Mesendoderm (in vitro differentiated cells): ENCODE measurements around the gene ISG20L2.
A peak's percentile ranks its signal among the peaks of the same experiment; 100 is the strongest.

ENCODE experiments used
- DNase-seq: peaks from one replicate; pipeline ENCODE4 v3.0.0; 2013
- H2AK5ac ChIP-seq: 2 replicates; pipeline ENCODE4 v1.6.1; 2013; ENCODE audit warnings: low read length, inconsistent platforms
- H2BK120ac ChIP-seq: 2 replicates; pipeline ENCODE4 v1.6.1; 2013; ENCODE audit warnings: low read depth, mild to moderate bottlenecking, low read length, moderate library complexity, mixed read lengths
- H2BK15ac ChIP-seq: replicated peaks from 2 replicates; pipeline ENCODE4 v1.6.1; 2013; ENCODE audit warnings: low read depth, mild to moderate bottlenecking, moderate library complexity
- H2BK5ac ChIP-seq: 2 replicates; pipeline ENCODE4 v1.6.1; 2013; ENCODE audit warnings: low read length, inconsistent platforms
- H3K18ac ChIP-seq: 2 replicates; pipeline ENCODE4 v1.6.1; 2013; ENCODE audit warnings: mild to moderate bottlenecking, low read length, mixed read lengths
- H3K23ac ChIP-seq: one replicate; pipeline ENCODE4 v1.6.1; 2013; ENCODE audit warnings: low read length
- H3K27ac ChIP-seq: 2 replicates; pipeline ENCODE4 v1.5.1; 2013; ENCODE audit warnings: low read depth, mild to moderate bottlenecking, inconsistent platforms, low read length, moderate library complexity
- H3K27me3 ChIP-seq: 2 replicates; pipeline ENCODE4 v1.6.1; 2013; ENCODE audit warnings: low read length, control low read depth, mild to moderate bottlenecking, inconsistent platforms; ENCODE audit not compliant: insufficient read depth, poor library complexity
- H3K36me3 ChIP-seq: 2 replicates; pipeline ENCODE4 v1.6.1; 2013; ENCODE audit warnings: low read length, inconsistent platforms; ENCODE audit not compliant: control insufficient read depth, insufficient read depth
- H3K4ac ChIP-seq: one replicate; pipeline ENCODE4 v1.6.1; 2013; ENCODE audit warnings: low read depth, mild to moderate bottlenecking, low read length, moderate library complexity
- H3K4me1 ChIP-seq: 2 replicates; pipeline ENCODE4 v1.6.1; 2013; ENCODE audit warnings: low read depth, low read length, inconsistent platforms; ENCODE audit not compliant: control insufficient read depth
- H3K4me2 ChIP-seq: 2 replicates; pipeline ENCODE4 v1.6.1; 2013; ENCODE audit warnings: low read length
- H3K4me3 ChIP-seq: 2 replicates; pipeline ENCODE4 v1.5.1; 2013; ENCODE audit warnings: mild to moderate bottlenecking, low read length
- H3K56ac ChIP-seq: one replicate; pipeline ENCODE4 v1.6.1; 2013; ENCODE audit warnings: low read length
- H3K79me1 ChIP-seq: 2 replicates; pipeline ENCODE4 v1.6.1; 2013; ENCODE audit warnings: low read length, inconsistent platforms
- H3K79me2 ChIP-seq: 2 replicates; pipeline ENCODE4 v1.6.1; 2013; ENCODE audit warnings: mild to moderate bottlenecking, low read length; ENCODE audit not compliant: control insufficient read depth, insufficient read depth
- H3K9ac ChIP-seq: 2 replicates; pipeline ENCODE4 v1.6.1; 2013; ENCODE audit warnings: low read length, inconsistent platforms
- H4K5ac ChIP-seq: one replicate; pipeline ENCODE4 v1.6.1; 2013; ENCODE audit warnings: low read length
- H4K8ac ChIP-seq: one replicate; pipeline ENCODE4 v1.6.1; 2013; ENCODE audit warnings: low read depth, mild to moderate bottlenecking, control low read depth, low read length, moderate library complexity
- WGBS: extraction: QIAGEN DNeasy Blood & Tissue Kit; methylation state at CpG from one replicate; pipeline ENCODE4 v1.1.7; 2013; ENCODE audit warnings: low lambda C conversion rate, missing lambda C conversion rate; ENCODE audit not compliant: insufficient coverage; ENCODE audit errors: extremely low coverage; 5-methylcytosine and 5-hydroxymethylcytosine counted together

ISG20L2 gene

DNA sequence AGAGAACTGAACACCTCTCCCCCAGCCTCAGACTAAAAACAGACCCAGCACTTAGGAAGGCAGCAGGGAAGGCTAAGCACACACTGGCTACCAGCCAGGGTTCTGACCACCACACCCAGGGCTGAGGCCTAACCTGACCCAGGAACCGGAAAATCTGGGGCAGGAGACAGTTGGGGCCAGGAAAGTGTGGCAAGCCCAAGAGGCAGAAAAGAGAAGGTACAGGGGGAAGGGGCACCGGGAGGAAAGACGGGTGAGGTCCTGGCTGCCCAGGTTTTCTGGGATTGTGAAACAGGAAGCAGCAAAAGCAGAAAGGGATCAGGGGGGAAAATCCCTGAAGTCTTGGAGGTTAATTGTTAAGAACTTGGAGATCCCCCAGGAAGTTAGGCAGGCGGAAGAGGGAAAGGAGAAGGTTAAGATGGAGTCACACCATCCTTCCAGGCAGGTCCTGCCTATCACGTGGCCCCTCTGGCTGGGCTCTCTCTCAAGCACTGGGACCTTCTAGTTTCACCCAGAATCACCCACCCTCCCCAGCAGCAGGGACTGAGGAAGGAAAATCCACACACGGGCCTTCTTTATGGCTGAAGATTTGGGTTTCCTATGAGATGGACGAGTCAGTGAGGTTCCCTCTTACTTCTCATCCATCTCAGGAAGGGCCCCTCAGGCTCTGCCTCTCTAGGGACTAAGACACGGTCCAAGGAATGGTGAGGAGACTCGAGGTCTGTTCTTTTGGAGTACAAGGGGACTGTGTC is 20.3 kb upstream of the ISG20L2 start:
- H3K36me3 ChIP-seq = peaks cover 5% of the 10 kb centered on the region
- H4K5ac ChIP-seq = peak overlapping the region; percentile 84
- H2BK15ac ChIP-seq = no peak overlapping the region
- H3K4me3 ChIP-seq = no peak overlapping the region
- peak overlapping the region; percentile 93 for H2BK5ac ChIP-seq
- H3K4me2 ChIP-seq = peak overlapping the region; percentile 88
- no peak overlapping the region for H4K8ac ChIP-seq
- H2BK120ac ChIP-seq = peak overlapping the region; percentile 8
- H3K79me2 ChIP-seq = peaks cover 74% of the 10 kb centered on the region
- H3K27ac ChIP-seq = peak overlapping the region; percentile 87
- peak; percentile 37 for DNase-seq
- H2AK5ac ChIP-seq = peak overlapping the region; percentile 93
- peak overlapping the region; percentile 83 for H3K23ac ChIP-seq
- H3K4ac ChIP-seq = peak overlapping the region; percentile 89
- peak overlapping the region; percentile 96 for H3K18ac ChIP-seq
- H3K56ac ChIP-seq = peak overlapping the region; percentile 91
- H3K27me3 ChIP-seq = no peaks in the 10 kb centered on the region
- H3K9ac ChIP-seq = peak overlapping the region; percentile 93
- H3K4me1 ChIP-seq = peaks cover 33% of the 10 kb centered on the region
- peaks cover 19% of the 10 kb centered on the region for H3K79me1 ChIP-seq
- no CpG with 5 or more reads among the region's 9 CpGs for whole genome bisulfite sequencing

DNA sequence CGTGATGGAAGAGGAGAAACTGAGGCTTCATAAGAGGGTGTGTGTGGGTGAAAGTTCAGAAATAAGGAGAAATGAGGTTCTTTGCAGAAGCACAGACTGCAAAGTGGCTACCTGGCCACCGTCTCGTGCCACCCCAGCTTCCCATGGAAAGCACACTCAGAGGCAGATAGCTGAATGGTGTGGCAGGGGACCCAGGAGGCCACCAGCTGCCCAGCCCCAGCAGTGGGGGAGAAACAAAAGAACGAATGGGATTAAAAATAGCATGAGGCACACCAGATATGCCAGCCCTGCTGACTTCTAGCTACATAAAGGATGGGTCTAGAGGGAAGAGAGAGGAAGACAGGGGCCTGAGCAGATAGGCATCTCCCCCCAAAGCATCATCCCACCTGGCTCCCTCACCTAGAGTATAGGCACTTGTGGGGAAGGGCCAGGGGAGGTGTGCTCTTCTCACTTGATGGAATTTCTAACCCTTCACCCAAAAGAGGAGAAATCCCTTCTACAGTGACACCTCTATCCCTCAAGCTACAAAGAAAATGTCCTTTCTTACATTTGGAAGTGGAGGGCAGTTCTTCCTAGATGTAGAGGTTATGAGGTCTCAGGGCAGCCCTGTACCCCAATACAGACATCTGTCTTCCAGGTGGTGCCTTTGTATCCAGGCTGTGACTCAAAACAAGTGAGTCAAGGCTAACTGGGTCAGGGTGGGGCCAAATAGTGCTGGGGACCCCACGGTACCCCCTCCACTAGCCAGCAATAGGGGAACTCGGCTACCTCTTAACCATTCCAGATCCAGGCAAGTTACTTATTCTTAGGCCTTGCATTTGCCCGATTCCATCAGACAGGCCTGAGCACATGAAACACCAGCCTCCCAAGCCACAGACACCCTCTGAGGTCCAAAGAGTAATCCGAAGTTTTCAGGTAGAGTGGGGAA is 19.4 kb upstream of the ISG20L2 start:
- H3K4ac ChIP-seq = peak overlapping the region; percentile 89
- DNase-seq = peak; percentile 47
- peak overlapping the region; percentile 87 for H3K27ac ChIP-seq
- no peak overlapping the region for H2BK15ac ChIP-seq
- H3K23ac ChIP-seq = peak overlapping the region; percentile 69
- H3K4me1 ChIP-seq = peaks cover 33% of the 10 kb centered on the region
- no CpG with 5 or more reads among the region's 8 CpGs for WGBS
- peaks cover 17% of the 10 kb centered on the region for H3K79me1 ChIP-seq
- peak overlapping the region; percentile 91 for H3K56ac ChIP-seq
- H3K9ac ChIP-seq = peak overlapping the region; percentile 93
- H4K8ac ChIP-seq = no peak overlapping the region
- no peak overlapping the region for H3K4me3 ChIP-seq
- H3K18ac ChIP-seq = peak overlapping the region; percentile 96
- peak overlapping the region; percentile 98 for H2AK5ac ChIP-seq
- peaks cover 6% of the 10 kb centered on the region for H3K36me3 ChIP-seq
- H4K5ac ChIP-seq = peak overlapping the region; percentile 61
- H3K27me3 ChIP-seq = no peaks in the 10 kb centered on the region
- peaks cover 73% of the 10 kb centered on the region for H3K79me2 ChIP-seq
- H3K4me2 ChIP-seq = peak overlapping the region; percentile 88
- H2BK120ac ChIP-seq = peak overlapping the region; percentile 46
- peak overlapping the region; percentile 93 for H2BK5ac ChIP-seq

DNA sequence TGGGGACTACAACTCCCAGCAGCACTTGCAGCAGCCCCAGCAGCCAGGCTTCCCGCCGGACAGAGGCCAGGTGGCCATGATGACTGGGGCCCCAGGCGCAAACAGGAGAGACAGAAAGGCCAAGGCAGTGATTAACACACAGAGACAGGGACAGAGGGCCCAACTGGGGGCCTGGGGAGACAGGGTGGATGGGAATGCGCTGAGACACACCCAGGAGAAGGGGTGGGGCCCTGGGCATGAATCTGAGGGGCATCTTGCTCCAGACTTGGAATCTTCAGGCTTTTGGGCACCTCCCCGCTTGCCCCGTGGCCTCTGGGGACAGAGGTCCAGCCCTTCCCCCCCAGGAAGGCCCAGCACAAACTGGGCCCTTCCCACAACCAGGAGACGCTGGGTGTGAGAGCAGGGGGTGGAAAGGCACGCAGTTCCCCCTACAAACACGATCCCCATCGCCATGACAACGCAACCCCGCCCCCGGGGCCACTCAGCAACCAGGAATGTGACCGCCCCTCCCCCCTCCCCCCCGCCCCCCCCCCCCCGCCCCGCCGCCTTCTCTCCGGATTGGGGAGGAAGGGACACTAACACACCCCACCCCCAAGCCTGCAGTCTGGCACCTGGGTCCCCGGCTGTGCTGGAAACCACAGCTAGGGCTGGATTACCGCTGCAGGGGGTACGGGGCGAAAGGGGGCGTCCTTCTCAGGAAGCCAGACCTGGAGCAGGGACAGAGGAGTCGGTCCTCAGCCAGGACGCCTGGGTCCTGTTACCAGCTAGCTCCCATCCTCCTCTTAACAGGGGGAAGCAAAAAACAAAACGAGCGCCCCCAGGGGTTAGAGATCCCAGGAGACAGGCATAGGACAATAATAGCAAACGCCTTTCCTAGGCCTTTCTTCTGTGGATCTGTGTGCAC is 18.4 kb upstream of the ISG20L2 start:
- Histone ChIP-seq H3K27ac (peak overlapping the region; percentile 100), H4K8ac (peak overlapping the region; percentile 30), H3K18ac (peak overlapping the region; percentile 96), H2BK120ac (peak overlapping the region; percentile 94), H3K79me2 (peaks cover 66% of the 10 kb centered on the region), H3K36me3 (peaks cover 7% of the 10 kb centered on the region), H3K4me1 (peaks cover 31% of the 10 kb centered on the region), H3K56ac (peak overlapping the region; percentile 95), H2BK5ac (peak overlapping the region; percentile 99), H3K27me3 (no peaks in the 10 kb centered on the region), H3K23ac (peak overlapping the region; percentile 94), H4K5ac (no peak overlapping the region), H2AK5ac (peak overlapping the region; percentile 60), H3K4me2 (peak overlapping the region; percentile 92), H2BK15ac (no peak overlapping the region), H3K4me3 (peak overlapping the region; percentile 37), H3K9ac (peak overlapping the region; percentile 95), H3K4ac (peak overlapping the region; percentile 89), H3K79me1 (peaks cover 14% of the 10 kb centered on the region)
- DNase-seq = peak; percentile 98
- WGBS = no CpG with 5 or more reads among the region's 29 CpGs

DNA sequence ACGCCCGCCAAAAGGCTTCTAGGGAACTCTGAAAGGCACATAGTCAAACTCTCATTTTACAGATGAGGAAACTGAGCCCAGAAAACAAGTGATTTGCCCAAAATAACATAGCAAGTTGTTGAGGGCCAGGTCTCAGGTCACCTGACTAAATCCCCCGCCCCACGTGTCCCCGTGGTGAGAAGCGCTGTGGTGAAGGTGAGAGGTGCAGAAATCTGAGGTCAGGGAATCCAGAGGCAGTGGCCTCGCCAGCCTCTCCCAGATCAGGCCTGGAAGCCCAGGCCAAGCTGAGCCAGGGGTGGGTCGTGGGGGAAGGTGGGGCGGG is 17.8 kb upstream of the ISG20L2 start:
- no peak overlapping the region for H2BK15ac ChIP-seq
- H3K23ac ChIP-seq = no peak overlapping the region
- peak overlapping the region; percentile 82 for H3K9ac ChIP-seq
- peak overlapping the region; percentile 95 for H3K56ac ChIP-seq
- DNase-seq = no peak
- H2BK5ac ChIP-seq = peak overlapping the region; percentile 69
- H4K8ac ChIP-seq = peak overlapping the region; percentile 30
- H3K79me2 ChIP-seq = peaks cover 66% of the 10 kb centered on the region
- H3K18ac ChIP-seq = peak overlapping the region; percentile 96
- no peak overlapping the region for H4K5ac ChIP-seq
- H3K36me3 ChIP-seq = peaks cover 7% of the 10 kb centered on the region
- H3K27me3 ChIP-seq = no peaks in the 10 kb centered on the region
- H3K4me1 ChIP-seq = peaks cover 37% of the 10 kb centered on the region
- H2BK120ac ChIP-seq = no peak overlapping the region
- no peak overlapping the region for H3K4me3 ChIP-seq
- WGBS = no CpG with 5 or more reads among the region's 9 CpGs
- H2AK5ac ChIP-seq = peak overlapping the region; percentile 87
- H3K4ac ChIP-seq = peak overlapping the region; percentile 95
- H3K79me1 ChIP-seq = peaks cover 14% of the 10 kb centered on the region
- H3K27ac ChIP-seq = peak overlapping the region; percentile 80
- peak overlapping the region; percentile 5 for H3K4me2 ChIP-seq

DNA sequence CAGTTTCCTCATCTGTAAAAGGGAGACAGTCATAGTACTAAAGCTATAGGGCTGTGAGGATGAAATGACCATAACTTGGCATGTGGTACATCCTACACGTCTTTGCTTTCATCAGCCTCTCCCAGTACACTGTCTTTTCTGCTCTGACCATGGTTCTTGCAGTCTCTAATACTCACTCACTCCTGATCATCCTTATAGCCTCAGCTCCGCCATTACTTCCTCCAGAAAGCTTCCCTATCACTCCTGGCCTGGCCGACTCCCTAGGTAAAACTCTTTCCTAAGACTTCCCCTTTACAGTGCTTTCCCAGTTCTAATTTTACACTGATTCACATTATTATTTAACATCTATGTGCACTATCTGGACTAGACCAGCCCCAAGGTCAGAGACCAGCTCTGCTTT is 17.3 kb upstream of the ISG20L2 start:
- Histone ChIP-seq H3K18ac (peak overlapping the region; percentile 96), H3K79me1 (peaks cover 14% of the 10 kb centered on the region), H3K4ac (no peak overlapping the region), H4K8ac (no peak overlapping the region), H3K27ac (no peak overlapping the region), H2BK15ac (no peak overlapping the region), H3K27me3 (no peaks in the 10 kb centered on the region), H4K5ac (no peak overlapping the region), H3K4me2 (no peak overlapping the region), H3K23ac (no peak overlapping the region), H3K56ac (peak overlapping the region; percentile 95), H2BK120ac (no peak overlapping the region), H2AK5ac (no peak overlapping the region), H2BK5ac (peak overlapping the region; percentile 18), H3K79me2 (peaks cover 61% of the 10 kb centered on the region), H3K9ac (peak overlapping the region; percentile 82), H3K36me3 (peaks cover 7% of the 10 kb centered on the region), H3K4me3 (no peak overlapping the region), H3K4me1 (peaks cover 37% of the 10 kb centered on the region)
- DNase-seq = no peak
- no CpG with 5 or more reads among the region's 3 CpGs for WGBS
